PC-3 (cell line): Measurements from ENCODE around the gene HNF1A.

Experiments
- EZH2 ChIP-seq: fragments of 300-600 bp; sonication (generic); IDR thresholded peaks from one replicate; pipeline ENCODE4 v1.6.1; 2017; ENCODE audit warnings: antibody characterized with exemption, mild to moderate bottlenecking, low read length; ENCODE audit not compliant: unreplicated experiment
- EZH2phosphoT487 ChIP-seq: fragments of 300-600 bp; sonication (generic); IDR thresholded peaks from 2 replicates; pipeline ENCODE4 v1.6.1; 2018; ENCODE audit warnings: mild to moderate bottlenecking, antibody characterized with exemption, low read length, borderline replicate concordance
- TF ChIP-seq, protein P1 (sequence below): fragments of 300-600 bp; sonication (generic); conservative IDR thresholded peaks from 2 replicates; pipeline ENCODE4 v1.5.1; 2017; ENCODE audit warnings: antibody characterized with exemption, low read depth, mild to moderate bottlenecking, low read length

DNA sequence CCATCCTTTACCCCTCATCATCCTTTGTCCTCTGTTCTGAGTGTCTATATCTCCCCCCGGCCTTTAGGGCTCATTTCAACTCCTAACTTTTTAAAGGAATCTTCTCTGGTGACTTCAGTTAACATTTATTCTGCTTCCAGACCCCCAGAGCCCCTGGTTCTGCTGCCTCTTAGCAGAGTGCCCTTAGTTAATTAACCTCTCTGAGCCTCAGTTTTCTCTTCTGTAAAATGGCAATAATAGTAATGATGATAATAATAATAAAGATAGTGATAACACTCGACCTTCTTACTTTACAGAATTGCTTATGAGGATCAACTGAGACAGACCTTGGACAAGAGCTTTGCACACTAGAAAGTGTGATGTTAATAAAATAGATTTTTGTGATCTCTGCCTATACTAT, 44.4 kb downstream of the HNF1A start:
- TF ChIP-seq, protein P1, sequence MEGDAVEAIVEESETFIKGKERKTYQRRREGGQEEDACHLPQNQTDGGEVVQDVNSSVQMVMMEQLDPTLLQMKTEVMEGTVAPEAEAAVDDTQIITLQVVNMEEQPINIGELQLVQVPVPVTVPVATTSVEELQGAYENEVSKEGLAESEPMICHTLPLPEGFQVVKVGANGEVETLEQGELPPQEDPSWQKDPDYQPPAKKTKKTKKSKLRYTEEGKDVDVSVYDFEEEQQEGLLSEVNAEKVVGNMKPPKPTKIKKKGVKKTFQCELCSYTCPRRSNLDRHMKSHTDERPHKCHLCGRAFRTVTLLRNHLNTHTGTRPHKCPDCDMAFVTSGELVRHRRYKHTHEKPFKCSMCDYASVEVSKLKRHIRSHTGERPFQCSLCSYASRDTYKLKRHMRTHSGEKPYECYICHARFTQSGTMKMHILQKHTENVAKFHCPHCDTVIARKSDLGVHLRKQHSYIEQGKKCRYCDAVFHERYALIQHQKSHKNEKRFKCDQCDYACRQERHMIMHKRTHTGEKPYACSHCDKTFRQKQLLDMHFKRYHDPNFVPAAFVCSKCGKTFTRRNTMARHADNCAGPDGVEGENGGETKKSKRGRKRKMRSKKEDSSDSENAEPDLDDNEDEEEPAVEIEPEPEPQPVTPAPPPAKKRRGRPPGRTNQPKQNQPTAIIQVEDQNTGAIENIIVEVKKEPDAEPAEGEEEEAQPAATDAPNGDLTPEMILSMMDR, result no peak
- TF ChIP-seq EZH2 (no peak), EZH2phosphoT487 (no peak)
